Tongue (tissue), 2 donors: Measurements from ENCODE around the gene SKIC2. TPM values are rescaled to one million over a fixed set of nuclear protein-coding genes. Genes with fewer than 3 reads are reported as not detected.

Experiments used
- DNase-seq: peaks from one replicate; pipeline ENCODE4 v3.0.0-alpha.2; 2015
- total RNA-seq: library from RNA; depleted of rRNA; stranded (reverse); fragments of >200 nt; gene quantifications from one replicate; pipeline ENCODE4 v1.2.3, GENCODE V29; 2014

The SKIC2 gene
- total RNA-seq, 1 donor from 2014 or later: 30.6 TPM

- DNase-seq: peak; percentile 19
Observed at GRCh38 chr6:31945507-31946369, 13.2 kb upstream of the SKIC2 start, which contains the start of gene CFB. TSS of gene CFB (plus strand) at chr6:31946095. CDS start at chr6:31946222, 127 bp downstream.

- DNase-seq: no peak
Observed at GRCh38 chr6:31946370-31946885, 12.5 kb upstream of the SKIC2 start.

GRCh38 chr6:31947070-31947675 lies 11.8 kb upstream of the SKIC2 start:
- no peak for DNase-seq

GRCh38 chr6:31947864-31948263 lies 11.1 kb upstream of the SKIC2 start:
- DNase-seq: no peak

- no peak for DNase-seq
Observed at GRCh38 chr6:31948306-31948705, 10.7 kb upstream of the SKIC2 start.

- DNase-seq: no peak
Observed at GRCh38 chr6:31948753-31949413, 10.1 kb upstream of the SKIC2 start.

GRCh38 chr6:31949926-31950548 lies 8.9 kb upstream of the SKIC2 start:
- no peak for DNase-seq

- DNase-seq: peak; percentile 51
Observed at GRCh38 chr6:31952140-31952805, 6.7 kb upstream of the SKIC2 start.

GRCh38 chr6:31952890-31953289 lies 6.1 kb upstream of the SKIC2 start:
- DNase-seq: no peak

- no peak for DNase-seq
Observed at GRCh38 chr6:31954511-31954910, 4.5 kb upstream of the SKIC2 start.

GRCh38 chr6:31956796-31957195 lies 2.2 kb upstream of the SKIC2 start:
- no peak for DNase-seq

- DNase-seq: no peak
Observed at GRCh38 chr6:31958412-31958740, 599 bp upstream of the SKIC2 start.

GRCh38 chr6:31961616-31962015 lies 2.6 kb downstream of the SKIC2 start:
- DNase-seq: no peak

- DNase-seq: no peak
Observed at GRCh38 chr6:31963921-31964320, 4.9 kb downstream of the SKIC2 start.

- DNase-seq: no peak
Observed at GRCh38 chr6:31965700-31966099, 6.7 kb downstream of the SKIC2 start.

- no peak for DNase-seq
Observed at GRCh38 chr6:31966506-31966905, 7.5 kb downstream of the SKIC2 start.

GRCh38 chr6:31966997-31967925 lies 8.3 kb downstream of the SKIC2 start:
- DNase-seq: no peak

GRCh38 chr6:31967926-31968320 lies 8.9 kb downstream of the SKIC2 start:
- no peak for DNase-seq

- no peak for DNase-seq
Observed at GRCh38 chr6:31968326-31968725, 9.4 kb downstream of the SKIC2 start.

GRCh38 chr6:31968791-31969711 lies 10.1 kb downstream of the SKIC2 start:
- no peak for DNase-seq
